H1 (cell line): Measurements from ENCODE around the gene XIAP. TPM values are rescaled to one million over a fixed set of nuclear protein-coding genes. Genes with fewer than 3 reads are reported as not detected.

Experiments used
- CBX5 ChIP-seq: fragments of 300-800, 300-1000 bp; sonication (generic); IDR thresholded peaks from 2 replicates; pipeline ENCODE4 v1.7.1; 2016; ENCODE audit warnings: antibody characterized with exemption, low read length, low read depth
- NANOG ChIP-seq: IDR thresholded peaks from 2 replicates; pipeline ENCODE4 v1.6.1; 2011; ENCODE audit warnings: low read length, low read depth, mild to moderate bottlenecking, inconsistent platforms; ENCODE audit not compliant: insufficient read depth, poor library complexity, severe bottlenecking
- POLR2AphosphoS5 ChIP-seq: IDR thresholded peaks from 2 replicates; pipeline ENCODE4 v1.6.1; 2011; ENCODE audit warnings: low read depth, low read length
- SAP30 ChIP-seq: fragments of 300-600 bp; sonication (generic); IDR thresholded peaks from 2 replicates; pipeline ENCODE4 v1.7.1; 2012; ENCODE audit warnings: low read length, moderate library complexity, mild to moderate bottlenecking, inconsistent platforms; ENCODE audit not compliant: insufficient read depth, insufficient replicate concordance
- SP2 ChIP-seq: IDR thresholded peaks from 2 replicates; pipeline ENCODE4 v1.6.1; 2012; ENCODE audit warnings: mild to moderate bottlenecking, low read length, inconsistent platforms
- SRF ChIP-seq: IDR thresholded peaks from 2 replicates; pipeline ENCODE4 v1.6.1; 2011; ENCODE audit warnings: mild to moderate bottlenecking, low read depth, low read length, moderate library complexity
- TAF1 ChIP-seq: IDR thresholded peaks from 2 replicates; pipeline ENCODE4 v1.6.1; 2011; ENCODE audit warnings: mild to moderate bottlenecking, low read depth, low read length
- polyA plus RNA-seq, 7 experiments: library from polyadenylated mRNA; depleted of rRNA in 3 of 7; stranded (reverse) in 5 of 7; unstranded in 2 of 7; fragments of >200 nt in 5 of 7; fragments of 200-250 nt in 2 of 7; gene quantifications; 1 replicate in 5 of 7; 2 replicates in 1 of 7; 4 replicates in 1 of 7; pipeline versions ENCODE4 v1.2.1 to v1.2.3, GENCODE V29; 2011 to 2013; ENCODE audit warnings: missing spikeins in 2 of 7, mixed read lengths in 2 of 7
- total RNA-seq: library from RNA; stranded (reverse); fragmentation: NEBNext Ultra II Directional; extraction: Animal tissue kit (Norgen Biotek cat#: 25700); gene quantifications from 2 replicates; pipeline ENCODE4 v1.2.1, GENCODE V29; 2021
- TF ChIP-seq, protein P1 (sequence below): fragments of 300-600 bp; sonication (generic); IDR thresholded peaks from 2 replicates; pipeline ENCODE4 v1.7.1; 2012; ENCODE audit warnings: low read length, moderate library complexity, mild to moderate bottlenecking, inconsistent platforms; ENCODE audit not compliant: insufficient replicate concordance
- TF ChIP-seq, protein P2 (sequence below), 3 experiments: IDR thresholded peaks; 1 replicate in 2 of 3; 2 replicates in 1 of 3; pipeline versions ENCODE4 v1.5.1 to v1.6.1; 2011; ENCODE audit warnings: low read length in 3 of 3, mild to moderate bottlenecking in 3 of 3, inconsistent platforms in 2 of 3, low read depth in 1 of 3, moderate library complexity in 1 of 3; ENCODE audit not compliant: insufficient read depth in 1 of 3; ENCODE audit errors: control extremely low read depth in 1 of 3

Gene XIAP
- total and polyA plus RNA-seq, 2 of the 8 experiments (the other 6 are each of a cell fraction or from before 2014, with no cell fraction given) = 5.9 to 44.7 TPM

DNA sequence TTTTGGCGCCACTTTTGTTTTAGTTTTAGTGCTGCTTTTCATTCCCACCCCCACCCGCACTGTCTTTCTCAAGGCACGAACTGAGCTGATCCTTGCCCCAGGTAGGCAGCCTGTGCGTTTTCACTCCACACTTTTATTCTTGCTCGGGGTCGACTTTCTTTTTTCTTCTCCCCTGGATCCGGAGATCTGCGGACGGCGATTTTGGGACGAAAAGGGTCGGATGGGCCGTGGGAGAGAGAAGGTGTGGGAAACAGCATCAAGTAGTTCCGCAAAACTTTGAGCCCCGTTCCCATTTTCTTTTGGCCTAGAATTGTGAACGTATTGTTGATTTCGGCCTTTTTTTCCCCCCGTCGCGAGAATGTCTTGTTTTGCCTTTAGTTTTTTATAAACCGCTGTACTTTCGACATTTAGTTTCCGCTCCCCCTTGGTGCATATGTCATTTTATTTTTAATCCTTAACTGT is 102.2 kb downstream of the XIAP start (continued):
- TF ChIP-seq, protein P1, sequence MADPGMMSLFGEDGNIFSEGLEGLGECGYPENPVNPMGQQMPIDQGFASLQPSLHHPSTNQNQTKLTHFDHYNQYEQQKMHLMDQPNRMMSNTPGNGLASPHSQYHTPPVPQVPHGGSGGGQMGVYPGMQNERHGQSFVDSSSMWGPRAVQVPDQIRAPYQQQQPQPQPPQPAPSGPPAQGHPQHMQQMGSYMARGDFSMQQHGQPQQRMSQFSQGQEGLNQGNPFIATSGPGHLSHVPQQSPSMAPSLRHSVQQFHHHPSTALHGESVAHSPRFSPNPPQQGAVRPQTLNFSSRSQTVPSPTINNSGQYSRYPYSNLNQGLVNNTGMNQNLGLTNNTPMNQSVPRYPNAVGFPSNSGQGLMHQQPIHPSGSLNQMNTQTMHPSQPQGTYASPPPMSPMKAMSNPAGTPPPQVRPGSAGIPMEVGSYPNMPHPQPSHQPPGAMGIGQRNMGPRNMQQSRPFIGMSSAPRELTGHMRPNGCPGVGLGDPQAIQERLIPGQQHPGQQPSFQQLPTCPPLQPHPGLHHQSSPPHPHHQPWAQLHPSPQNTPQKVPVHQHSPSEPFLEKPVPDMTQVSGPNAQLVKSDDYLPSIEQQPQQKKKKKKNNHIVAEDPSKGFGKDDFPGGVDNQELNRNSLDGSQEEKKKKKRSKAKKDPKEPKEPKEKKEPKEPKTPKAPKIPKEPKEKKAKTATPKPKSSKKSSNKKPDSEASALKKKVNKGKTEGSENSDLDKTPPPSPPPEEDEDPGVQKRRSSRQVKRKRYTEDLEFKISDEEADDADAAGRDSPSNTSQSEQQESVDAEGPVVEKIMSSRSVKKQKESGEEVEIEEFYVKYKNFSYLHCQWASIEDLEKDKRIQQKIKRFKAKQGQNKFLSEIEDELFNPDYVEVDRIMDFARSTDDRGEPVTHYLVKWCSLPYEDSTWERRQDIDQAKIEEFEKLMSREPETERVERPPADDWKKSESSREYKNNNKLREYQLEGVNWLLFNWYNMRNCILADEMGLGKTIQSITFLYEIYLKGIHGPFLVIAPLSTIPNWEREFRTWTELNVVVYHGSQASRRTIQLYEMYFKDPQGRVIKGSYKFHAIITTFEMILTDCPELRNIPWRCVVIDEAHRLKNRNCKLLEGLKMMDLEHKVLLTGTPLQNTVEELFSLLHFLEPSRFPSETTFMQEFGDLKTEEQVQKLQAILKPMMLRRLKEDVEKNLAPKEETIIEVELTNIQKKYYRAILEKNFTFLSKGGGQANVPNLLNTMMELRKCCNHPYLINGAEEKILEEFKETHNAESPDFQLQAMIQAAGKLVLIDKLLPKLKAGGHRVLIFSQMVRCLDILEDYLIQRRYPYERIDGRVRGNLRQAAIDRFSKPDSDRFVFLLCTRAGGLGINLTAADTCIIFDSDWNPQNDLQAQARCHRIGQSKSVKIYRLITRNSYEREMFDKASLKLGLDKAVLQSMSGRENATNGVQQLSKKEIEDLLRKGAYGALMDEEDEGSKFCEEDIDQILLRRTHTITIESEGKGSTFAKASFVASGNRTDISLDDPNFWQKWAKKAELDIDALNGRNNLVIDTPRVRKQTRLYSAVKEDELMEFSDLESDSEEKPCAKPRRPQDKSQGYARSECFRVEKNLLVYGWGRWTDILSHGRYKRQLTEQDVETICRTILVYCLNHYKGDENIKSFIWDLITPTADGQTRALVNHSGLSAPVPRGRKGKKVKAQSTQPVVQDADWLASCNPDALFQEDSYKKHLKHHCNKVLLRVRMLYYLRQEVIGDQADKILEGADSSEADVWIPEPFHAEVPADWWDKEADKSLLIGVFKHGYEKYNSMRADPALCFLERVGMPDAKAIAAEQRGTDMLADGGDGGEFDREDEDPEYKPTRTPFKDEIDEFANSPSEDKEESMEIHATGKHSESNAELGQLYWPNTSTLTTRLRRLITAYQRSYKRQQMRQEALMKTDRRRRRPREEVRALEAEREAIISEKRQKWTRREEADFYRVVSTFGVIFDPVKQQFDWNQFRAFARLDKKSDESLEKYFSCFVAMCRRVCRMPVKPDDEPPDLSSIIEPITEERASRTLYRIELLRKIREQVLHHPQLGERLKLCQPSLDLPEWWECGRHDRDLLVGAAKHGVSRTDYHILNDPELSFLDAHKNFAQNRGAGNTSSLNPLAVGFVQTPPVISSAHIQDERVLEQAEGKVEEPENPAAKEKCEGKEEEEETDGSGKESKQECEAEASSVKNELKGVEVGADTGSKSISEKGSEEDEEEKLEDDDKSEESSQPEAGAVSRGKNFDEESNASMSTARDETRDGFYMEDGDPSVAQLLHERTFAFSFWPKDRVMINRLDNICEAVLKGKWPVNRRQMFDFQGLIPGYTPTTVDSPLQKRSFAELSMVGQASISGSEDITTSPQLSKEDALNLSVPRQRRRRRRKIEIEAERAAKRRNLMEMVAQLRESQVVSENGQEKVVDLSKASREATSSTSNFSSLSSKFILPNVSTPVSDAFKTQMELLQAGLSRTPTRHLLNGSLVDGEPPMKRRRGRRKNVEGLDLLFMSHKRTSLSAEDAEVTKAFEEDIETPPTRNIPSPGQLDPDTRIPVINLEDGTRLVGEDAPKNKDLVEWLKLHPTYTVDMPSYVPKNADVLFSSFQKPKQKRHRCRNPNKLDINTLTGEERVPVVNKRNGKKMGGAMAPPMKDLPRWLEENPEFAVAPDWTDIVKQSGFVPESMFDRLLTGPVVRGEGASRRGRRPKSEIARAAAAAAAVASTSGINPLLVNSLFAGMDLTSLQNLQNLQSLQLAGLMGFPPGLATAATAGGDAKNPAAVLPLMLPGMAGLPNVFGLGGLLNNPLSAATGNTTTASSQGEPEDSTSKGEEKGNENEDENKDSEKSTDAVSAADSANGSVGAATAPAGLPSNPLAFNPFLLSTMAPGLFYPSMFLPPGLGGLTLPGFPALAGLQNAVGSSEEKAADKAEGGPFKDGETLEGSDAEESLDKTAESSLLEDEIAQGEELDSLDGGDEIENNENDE = no peak
- TF ChIP-seq, protein P2, sequence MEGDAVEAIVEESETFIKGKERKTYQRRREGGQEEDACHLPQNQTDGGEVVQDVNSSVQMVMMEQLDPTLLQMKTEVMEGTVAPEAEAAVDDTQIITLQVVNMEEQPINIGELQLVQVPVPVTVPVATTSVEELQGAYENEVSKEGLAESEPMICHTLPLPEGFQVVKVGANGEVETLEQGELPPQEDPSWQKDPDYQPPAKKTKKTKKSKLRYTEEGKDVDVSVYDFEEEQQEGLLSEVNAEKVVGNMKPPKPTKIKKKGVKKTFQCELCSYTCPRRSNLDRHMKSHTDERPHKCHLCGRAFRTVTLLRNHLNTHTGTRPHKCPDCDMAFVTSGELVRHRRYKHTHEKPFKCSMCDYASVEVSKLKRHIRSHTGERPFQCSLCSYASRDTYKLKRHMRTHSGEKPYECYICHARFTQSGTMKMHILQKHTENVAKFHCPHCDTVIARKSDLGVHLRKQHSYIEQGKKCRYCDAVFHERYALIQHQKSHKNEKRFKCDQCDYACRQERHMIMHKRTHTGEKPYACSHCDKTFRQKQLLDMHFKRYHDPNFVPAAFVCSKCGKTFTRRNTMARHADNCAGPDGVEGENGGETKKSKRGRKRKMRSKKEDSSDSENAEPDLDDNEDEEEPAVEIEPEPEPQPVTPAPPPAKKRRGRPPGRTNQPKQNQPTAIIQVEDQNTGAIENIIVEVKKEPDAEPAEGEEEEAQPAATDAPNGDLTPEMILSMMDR (IDR thresholded peaks at IDR 0.05; ENCODE audit: control extremely low read depth in 1 of 3, insufficient read depth in 1 of 3, low read depth in 1 of 3, low read length in 3 of 3) = no peak
- TF ChIP-seq NANOG (no peak), SAP30 (no peak), CBX5 (no peak), SP2 (no peak), TAF1 (peak; percentile 57), POLR2AphosphoS5 (peak; percentile 66; the same call in 1 of the 2 replicates), SRF (no peak)
